ENCODE results near the gene ZNF202.

ZNF202 gene

GRCh38 chr11:123681030-123681429, 60.4 kb downstream of the ZNF202 start:
- Histone ChIP-seq H3K9ac (ENCODE audit: low read depth, low read length) (no peak overlapping the region), H3K27ac (ENCODE audit: low read length) (no peak overlapping the region), H3K27me3 (ENCODE audit: insufficient read depth, low read length) (no peaks in the 10 kb centered on the region), H3K36me3 (ENCODE audit: insufficient read depth, low read depth, low read length) (no peaks in the 10 kb centered on the region), H3K9me3 (ENCODE audit: insufficient read depth, low read depth, low read length) (no peaks in the 10 kb centered on the region), H3K4me1 (ENCODE audit: insufficient read depth, low read length) (no peaks in the 10 kb centered on the region; the same call in 1 of the 2 replicates), H3K4me3 (ENCODE audit: low read length) (no peak overlapping the region)

DNA sequence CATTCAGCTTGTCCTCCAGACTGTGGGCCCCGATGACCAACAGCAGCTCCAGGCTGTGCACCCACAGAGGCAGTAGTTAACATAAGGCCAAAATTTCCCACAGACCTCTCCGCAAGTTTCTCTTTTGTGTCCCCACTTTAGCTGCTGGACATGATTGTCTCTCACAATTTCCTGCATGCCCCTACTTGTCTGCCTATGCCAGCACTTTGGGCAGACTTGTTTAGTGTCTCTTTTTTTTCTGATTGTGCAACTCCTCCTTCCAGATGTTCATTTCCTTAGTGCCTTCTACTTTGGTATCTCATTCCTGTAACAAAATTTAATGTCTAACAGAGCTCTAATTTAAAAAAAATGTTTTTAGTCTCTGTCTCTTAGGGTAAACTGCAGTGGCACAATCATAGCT, 63.2 kb downstream of the ZNF202 start:
- H3K4me1 ChIP-seq (ENCODE audit: insufficient read depth, low read length), result no peaks in the 10 kb centered on the region
- H3K27ac ChIP-seq (ENCODE audit: low read length), result no peak overlapping the region
- no peak overlapping the region for H3K9ac ChIP-seq (ENCODE audit: low read depth, low read length)
- H3K9me3 ChIP-seq (ENCODE audit: insufficient read depth, low read depth, low read length), result no peaks in the 10 kb centered on the region
- no peak overlapping the region for H3K4me3 ChIP-seq (ENCODE audit: low read length)
- no peaks in the 10 kb centered on the region for H3K36me3 ChIP-seq (ENCODE audit: insufficient read depth, low read depth, low read length)
- H3K27me3 ChIP-seq (ENCODE audit: insufficient read depth, low read length), result no peaks in the 10 kb centered on the region

GRCh38 chr11:123677510-123677909, 64.0 kb downstream of the ZNF202 start:
- Histone ChIP-seq H3K36me3 (ENCODE audit: insufficient read depth, low read depth, low read length) (no peaks in the 10 kb centered on the region), H3K9ac (ENCODE audit: low read depth, low read length) (no peak overlapping the region), H3K27me3 (ENCODE audit: insufficient read depth, low read length) (no peaks in the 10 kb centered on the region), H3K27ac (ENCODE audit: low read length) (no peak overlapping the region), H3K4me1 (ENCODE audit: insufficient read depth, low read length) (no peaks in the 10 kb centered on the region), H3K9me3 (ENCODE audit: insufficient read depth, low read depth, low read length) (no peaks in the 10 kb centered on the region), H3K4me3 (ENCODE audit: low read length) (no peak overlapping the region)

DNA sequence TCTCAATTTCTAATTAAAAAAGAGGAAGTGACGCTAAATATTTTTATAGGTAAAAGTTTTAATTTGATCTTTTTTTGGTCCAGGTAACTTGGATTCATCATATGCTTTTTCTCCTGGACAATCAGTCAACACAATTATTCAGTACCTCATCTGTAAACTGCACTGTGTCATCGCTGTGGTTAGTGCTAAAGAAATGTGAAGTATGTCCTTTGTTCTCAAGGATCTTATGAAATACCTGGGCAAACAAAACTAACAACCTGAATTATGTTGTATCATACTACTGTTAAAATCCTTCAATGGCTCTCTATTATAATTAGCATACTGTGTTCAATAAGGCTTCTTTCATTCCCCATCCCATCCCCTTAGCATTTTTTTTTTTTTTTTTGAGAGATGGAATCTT, 67.2 kb downstream of the ZNF202 start:
- no peaks in the 10 kb centered on the region for H3K27me3 ChIP-seq (ENCODE audit: insufficient read depth, low read length)
- H3K27ac ChIP-seq (ENCODE audit: low read length), result no peak overlapping the region
- H3K9ac ChIP-seq (ENCODE audit: low read depth, low read length), result no peak overlapping the region

More for the DNA sequence above, 67.2 kb downstream of the ZNF202 start:
- Histone ChIP-seq H3K4me3 (ENCODE audit: low read length) (no peak overlapping the region), H3K4me1 (ENCODE audit: insufficient read depth, low read length) (0 out of 2 replicates have a peak, but pooled peaks cover 3% of the 10 kb centered on the region), H3K36me3 (ENCODE audit: insufficient read depth, low read depth, low read length) (no peaks in the 10 kb centered on the region), H3K9me3 (ENCODE audit: insufficient read depth, low read depth, low read length) (no peaks in the 10 kb centered on the region)

Measured in iPS-20b (cell line).